Duodenal mucosa (tissue), 2 donors: ENCODE measurements around the gene GSTA2.
"Not testable (repeated sequence)": the region's sequence is repeated elsewhere in the genome, so short reads cannot be mapped to it uniquely, and the experiment has no call there.

ENCODE experiments used
- H3K27ac ChIP-seq: one replicate; pipeline ENCODE4 v1.7.0; 2013; ENCODE audit warnings: low read depth, low read length
- H3K27me3 ChIP-seq, 2 donors: one replicate each; pipeline ENCODE4 v1.7.0; 2013; ENCODE audit warnings: low read length in 2 of 2, control low read depth in 1 of 2; ENCODE audit not compliant: insufficient read depth in 2 of 2, control insufficient read depth in 1 of 2
- H3K36me3 ChIP-seq, 2 donors: one replicate each; pipeline ENCODE4 v1.7.0; 2013; ENCODE audit warnings: low read length in 2 of 2, control low read depth in 1 of 2; ENCODE audit not compliant: insufficient read depth in 2 of 2, control insufficient read depth in 1 of 2
- H3K4me1 ChIP-seq, 2 donors: one replicate each; pipeline ENCODE4 v1.7.0; 2013; ENCODE audit warnings: low read length in 2 of 2, control low read depth in 1 of 2; ENCODE audit not compliant: insufficient read depth in 2 of 2, control insufficient read depth in 1 of 2
- H3K4me3 ChIP-seq, 2 donors: one replicate each; pipeline ENCODE4 v1.7.0; 2013; ENCODE audit warnings: low read length in 2 of 2, low read depth in 1 of 2
- H3K9ac ChIP-seq, 2 donors: one replicate each; pipeline ENCODE4 v1.7.0; 2013; ENCODE audit warnings: low read length in 2 of 2, low read depth in 1 of 2
- H3K9me3 ChIP-seq, 2 donors: one replicate each; pipeline ENCODE4 v1.7.0; 2013; ENCODE audit warnings: low read length in 2 of 2, control low read depth in 1 of 2; ENCODE audit not compliant: control insufficient read depth in 1 of 2

The GSTA2 gene

GRCh38 chr6:52760105-52760765 is 3.0 kb downstream of the GSTA2 start:
- Histone ChIP-seq H3K4me1 (no peaks in the 10 kb centered on the region), H3K4me3 (no peak overlapping the region), H3K36me3 (no peaks in the 10 kb centered on the region), H3K9me3 (no peaks in the 10 kb centered on the region), H3K27me3 (no peaks in the 10 kb centered on the region), H3K27ac (no peak overlapping the region), H3K9ac (no peak overlapping the region)

- Histone ChIP-seq H3K36me3 (peaks cover 0 to 8% of the 10 kb centered on the region in 2 donors), H3K27me3 (no peaks in the 10 kb centered on the region), H3K4me1 (no peaks in the 10 kb centered on the region), H3K27ac (no peak overlapping the region), H3K4me3 (no peak overlapping the region), H3K9ac (no peak overlapping the region), H3K9me3 (no peaks in the 10 kb centered on the region)
These were observed 4.2 kb downstream of the GSTA2 start for GRCh38 chr6:52759085-52759484.

DNA sequence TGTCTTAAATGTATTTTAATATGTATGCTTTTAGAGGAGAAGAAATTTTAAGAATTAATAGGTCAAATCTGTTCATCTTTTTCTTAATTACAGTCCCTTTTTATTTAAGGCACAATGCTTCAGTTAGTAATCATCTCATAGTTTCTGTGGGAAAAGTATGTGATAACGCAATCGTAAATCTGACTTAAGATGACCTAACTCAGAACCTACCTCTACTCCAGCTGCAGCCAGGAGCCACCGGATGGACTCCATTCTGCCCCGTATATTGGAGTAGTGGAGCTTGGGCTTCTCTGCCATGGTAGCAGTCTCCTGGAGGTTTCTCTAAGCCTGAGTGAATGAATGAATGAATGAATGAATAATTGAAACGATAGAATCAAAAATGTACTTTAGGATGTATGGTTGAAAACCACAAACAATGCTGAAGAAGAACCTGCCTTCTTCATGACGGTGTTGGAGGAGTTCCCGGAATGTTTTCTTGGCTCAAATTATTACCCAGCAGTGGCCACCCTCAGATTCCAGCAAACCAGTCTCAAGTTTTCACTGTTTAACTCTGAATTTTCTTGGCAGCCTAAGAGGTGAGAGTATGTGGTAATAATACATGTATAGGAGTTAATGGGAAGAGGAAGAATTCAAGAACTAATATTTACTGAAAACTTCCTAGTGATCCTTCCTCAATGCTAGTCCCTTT is 5.5 kb downstream of the GSTA2 start:
- not testable (repeated sequence) for H3K4me1 ChIP-seq, H3K27me3 ChIP-seq

DNA sequence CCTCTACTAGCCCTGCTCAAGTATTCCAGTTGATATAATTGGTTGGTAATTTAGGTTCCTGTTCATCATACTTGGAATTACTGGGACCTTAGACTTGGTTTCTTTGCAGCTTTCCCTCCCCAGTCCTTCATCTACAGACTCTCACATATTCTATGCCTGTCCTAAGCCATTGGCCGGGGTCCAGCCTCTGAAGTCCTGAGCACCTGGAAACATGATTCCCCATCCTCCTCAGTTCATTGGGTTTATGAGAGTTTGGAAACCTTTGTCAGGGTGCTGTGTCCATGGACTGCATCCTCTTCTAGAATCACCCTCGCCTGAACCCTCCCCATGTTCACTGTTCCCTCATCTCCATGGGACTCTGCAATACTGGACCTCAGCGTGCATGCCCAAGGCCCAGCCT is 8.8 kb downstream of the GSTA2 start:
- no peaks in the 10 kb centered on the region for H3K27me3 ChIP-seq

More for the DNA sequence above, 5.5 kb downstream of the GSTA2 start:
- H3K9ac ChIP-seq, H3K27ac ChIP-seq, H3K9me3 ChIP-seq, H3K4me3 ChIP-seq: not testable (repeated sequence)
- H3K36me3 ChIP-seq: peaks cover 0 to 18% of the 10 kb centered on the region in 2 donors

DNA sequence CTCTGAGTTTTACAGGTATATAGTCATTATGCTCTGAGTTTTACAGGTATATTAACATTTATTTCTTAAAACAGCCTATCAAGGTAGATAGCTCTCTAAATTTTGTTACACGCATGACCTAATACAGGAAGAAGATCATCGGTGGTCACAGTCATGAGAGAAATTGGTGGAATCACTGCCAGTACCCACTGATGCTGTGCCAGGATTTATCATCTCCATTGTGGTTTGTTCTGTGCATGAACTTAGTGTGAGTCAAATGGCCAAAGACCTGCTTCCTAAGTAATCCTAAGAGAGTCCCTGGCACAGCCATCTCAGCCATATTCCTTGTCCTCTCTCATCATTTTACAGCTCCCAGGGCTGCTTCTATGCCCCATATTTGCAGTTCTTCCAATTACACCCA is 10.1 kb downstream of the GSTA2 start:
- not testable (repeated sequence) for H3K4me1 ChIP-seq, H3K9me3 ChIP-seq, H3K4me3 ChIP-seq, H3K9ac ChIP-seq, H3K27ac ChIP-seq, H3K27me3 ChIP-seq
- peaks cover 0 to 37% of the 10 kb centered on the region in 2 donors for H3K36me3 ChIP-seq

More for the DNA sequence above, 8.8 kb downstream of the GSTA2 start:
- Histone ChIP-seq H3K9ac (no peak overlapping the region), H3K4me3 (no peak overlapping the region), H3K4me1 (no peaks in the 10 kb centered on the region), H3K36me3 (peaks cover 0 to 37% of the 10 kb centered on the region in 2 donors), H3K9me3 (peaks cover 3 to 8% of the 10 kb centered on the region in 2 donors), H3K27ac (no peak overlapping the region)

DNA sequence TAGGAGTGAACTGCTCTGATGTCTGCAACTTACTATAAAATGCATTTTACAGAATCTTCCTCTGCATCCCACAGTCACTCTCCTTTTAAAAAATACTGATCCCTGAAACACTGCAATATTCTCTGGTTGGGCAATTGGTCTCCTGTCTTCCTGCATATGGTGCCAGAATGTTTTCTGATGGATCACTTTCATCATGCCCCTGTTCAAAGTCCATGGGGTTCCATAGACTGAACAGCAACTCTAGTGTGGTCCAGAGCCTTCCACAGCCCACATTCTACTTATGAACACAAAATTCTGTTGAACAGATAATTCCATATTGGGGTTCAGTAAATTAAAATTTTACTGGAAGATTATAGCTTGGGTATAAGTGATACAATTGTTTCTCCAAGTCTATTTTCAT is 11.0 kb downstream of the GSTA2 start:
- no peaks in the 10 kb centered on the region for H3K27me3 ChIP-seq
- H3K9ac ChIP-seq: no peak overlapping the region
- H3K36me3 ChIP-seq: peaks cover 0 to 37% of the 10 kb centered on the region in 2 donors
- no peaks in the 10 kb centered on the region for H3K4me1 ChIP-seq
- no peak overlapping the region for H3K4me3 ChIP-seq
- peaks cover 3 to 8% of the 10 kb centered on the region in 2 donors for H3K9me3 ChIP-seq
- H3K27ac ChIP-seq: no peak overlapping the region

DNA sequence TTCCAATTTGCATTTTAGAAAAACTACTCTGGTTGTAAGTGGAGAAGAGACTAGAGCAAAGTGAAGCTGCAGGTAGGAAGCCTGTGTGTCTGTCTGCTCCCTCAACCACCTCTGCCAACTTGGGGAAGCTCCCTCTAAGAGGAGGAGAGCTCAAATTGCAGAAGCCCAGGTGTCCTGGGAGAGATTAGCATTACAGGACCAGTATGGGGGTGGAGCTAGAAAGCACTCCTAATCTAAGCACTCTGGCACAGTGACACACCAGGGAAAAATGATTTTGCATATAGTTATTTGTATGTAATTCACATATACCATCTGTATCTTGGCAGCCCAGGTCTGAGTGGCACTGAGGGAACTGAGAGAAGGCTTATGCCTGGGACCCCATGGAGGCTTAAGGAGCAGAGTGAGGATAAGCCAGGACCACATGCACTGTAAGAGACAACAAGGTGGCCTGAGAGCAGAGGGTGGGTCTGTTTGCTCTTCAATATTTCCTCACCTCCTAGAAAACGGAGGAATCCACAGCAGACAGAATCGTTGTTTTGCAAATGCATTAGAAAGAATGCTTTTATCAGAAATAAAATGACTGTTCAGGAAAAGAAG is 13.6 kb downstream of the GSTA2 start:
- H3K9me3 ChIP-seq: peaks cover 3 to 8% of the 10 kb centered on the region in 2 donors
- H3K36me3 ChIP-seq: peaks cover 0 to 33% of the 10 kb centered on the region in 2 donors
- no peak overlapping the region for H3K4me3 ChIP-seq
- H3K27ac ChIP-seq: no peak overlapping the region
- peaks cover 6 to 7% of the 10 kb centered on the region in 2 donors for H3K4me1 ChIP-seq
- no peak overlapping the region for H3K9ac ChIP-seq
- H3K27me3 ChIP-seq: no peaks in the 10 kb centered on the region

DNA sequence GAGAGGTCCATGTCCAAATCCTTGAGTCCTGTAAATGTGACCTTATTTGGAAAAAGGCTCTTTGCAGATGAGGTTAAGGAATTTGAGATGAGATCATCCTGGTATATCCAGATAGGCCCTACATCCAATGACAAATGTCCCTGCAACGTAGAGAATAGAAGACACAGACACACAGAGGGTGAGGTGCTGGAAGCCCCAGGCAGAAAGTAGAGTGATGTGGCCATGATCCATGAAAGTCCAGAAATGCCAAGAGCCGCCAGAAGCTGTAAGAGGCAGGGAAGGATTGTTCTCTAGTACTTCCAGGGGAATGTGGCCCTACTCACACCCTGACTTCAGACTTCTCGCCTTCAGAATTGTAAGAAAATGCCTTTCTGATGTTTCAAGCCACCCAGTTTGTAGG is 16.0 kb downstream of the GSTA2 start:
- not testable (repeated sequence) for H3K9me3 ChIP-seq, H3K27ac ChIP-seq, H3K27me3 ChIP-seq, H3K4me3 ChIP-seq, H3K9ac ChIP-seq, H3K4me1 ChIP-seq
- H3K36me3 ChIP-seq: peaks cover 0 to 14% of the 10 kb centered on the region in 2 donors

DNA sequence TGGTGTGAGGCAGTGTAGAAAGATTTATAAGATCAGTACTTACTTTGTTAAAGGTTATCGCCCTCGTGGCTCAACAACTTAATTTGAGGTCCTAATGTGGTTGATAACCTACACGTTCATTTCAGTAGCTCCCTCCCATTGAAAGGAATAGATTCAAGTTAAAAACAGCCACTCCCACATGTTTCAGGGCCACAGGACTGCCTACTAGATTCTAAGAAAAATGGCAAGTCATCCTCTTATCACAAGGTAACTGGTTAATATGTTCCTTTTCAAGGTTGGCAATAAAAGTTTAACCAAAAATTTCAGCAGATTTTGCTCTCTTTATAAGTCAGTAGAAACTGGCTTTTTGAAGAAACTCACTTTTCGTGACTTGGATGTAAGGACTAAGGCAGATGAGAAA is 17.1 kb downstream of the GSTA2 start:
- H3K9me3 ChIP-seq: peaks cover 3 to 4% of the 10 kb centered on the region in 2 donors
- no peaks in the 10 kb centered on the region for H3K27me3 ChIP-seq
- no peak overlapping the region for H3K9ac ChIP-seq
- H3K36me3 ChIP-seq: peaks cover 0 to 3% of the 10 kb centered on the region in 2 donors
- peaks cover 6 to 7% of the 10 kb centered on the region in 2 donors for H3K4me1 ChIP-seq
- no peak overlapping the region for H3K4me3 ChIP-seq
- no peak overlapping the region for H3K27ac ChIP-seq

GRCh38 chr6:52745764-52746201 is 17.5 kb downstream of the GSTA2 start:
- Histone ChIP-seq H3K36me3 (no peaks in the 10 kb centered on the region), H3K27ac (no peak overlapping the region), H3K9ac (no peak overlapping the region), H3K4me1 (peaks cover 6 to 7% of the 10 kb centered on the region in 2 donors), H3K27me3 (no peaks in the 10 kb centered on the region), H3K9me3 (peaks cover under 1 to 1% of the 10 kb centered on the region in 2 donors), H3K4me3 (no peak overlapping the region)
